ENCODE results near the gene MAPK10.
"Not testable (repeated sequence)": the region's sequence is repeated elsewhere in the genome, so short reads cannot be mapped to it uniquely, and the experiment has no call there.

The MAPK10 gene

GRCh38 chr4:86334020-86334750 lies 25.7 kb downstream of the MAPK10 start:
- DNase-seq: no peak

GRCh38 chr4:86333236-86333635 lies 26.6 kb downstream of the MAPK10 start:
- DNase-seq: no peak

GRCh38 chr4:86330961-86331742 lies 28.7 kb downstream of the MAPK10 start:
- no peak for DNase-seq

- not testable (repeated sequence) for DNase-seq
Observed at GRCh38 chr4:86330411-86330810, 29.4 kb downstream of the MAPK10 start.

- no peak for DNase-seq
Observed at GRCh38 chr4:86329431-86329830, 30.4 kb downstream of the MAPK10 start.

- no peak for DNase-seq
Observed at GRCh38 chr4:86326400-86326799, 33.5 kb downstream of the MAPK10 start.

DNA sequence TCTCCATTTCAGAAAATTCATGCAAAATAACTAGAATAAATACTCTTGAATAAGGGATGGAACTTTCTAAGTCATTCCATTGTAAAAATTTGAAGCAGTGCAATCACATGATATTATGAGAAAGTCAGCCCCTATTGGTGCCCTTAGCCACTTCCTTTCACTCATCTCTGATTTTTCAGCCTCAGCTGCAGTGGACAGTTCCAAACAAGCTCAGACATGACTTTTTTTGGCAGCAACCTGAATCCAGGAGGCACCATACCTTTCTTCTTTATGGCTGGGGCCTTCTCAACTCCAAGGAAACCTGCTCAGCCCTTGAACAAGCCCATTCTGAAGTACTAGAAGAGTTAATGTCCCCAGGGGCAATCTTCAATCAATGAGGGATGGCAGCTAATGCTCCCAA lies 40.5 kb downstream of the MAPK10 start:
- no peak for DNase-seq

DNA sequence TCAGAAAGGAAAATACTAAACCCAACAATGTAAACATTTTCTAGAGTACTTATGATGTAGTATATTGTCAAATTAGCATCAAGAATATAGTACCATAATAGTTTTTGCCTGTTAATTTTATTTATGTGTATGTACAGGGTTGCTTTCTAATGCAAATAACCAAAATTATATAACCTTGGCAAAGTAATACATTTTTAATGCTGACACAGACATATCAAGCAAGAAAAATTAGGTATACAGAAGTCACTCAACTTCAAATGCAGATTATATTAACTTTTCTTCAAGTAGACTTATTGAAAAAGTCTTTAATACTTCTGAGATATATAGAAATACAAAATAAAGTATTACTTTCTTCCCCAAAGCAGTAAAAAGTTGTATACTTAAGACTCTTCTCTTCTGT lies 44.3 kb downstream of the MAPK10 start:
- DNase-seq: no peak

GRCh38 chr4:86313656-86314055 lies 46.2 kb downstream of the MAPK10 start:
- no peak for DNase-seq

GRCh38 chr4:86307432-86307831 lies 52.4 kb downstream of the MAPK10 start:
- DNase-seq: no peak

GRCh38 chr4:86306816-86307215 lies 53.0 kb downstream of the MAPK10 start:
- DNase-seq: no peak

GRCh38 chr4:86302830-86303229 lies 57.0 kb downstream of the MAPK10 start:
- no peak for DNase-seq

DNA sequence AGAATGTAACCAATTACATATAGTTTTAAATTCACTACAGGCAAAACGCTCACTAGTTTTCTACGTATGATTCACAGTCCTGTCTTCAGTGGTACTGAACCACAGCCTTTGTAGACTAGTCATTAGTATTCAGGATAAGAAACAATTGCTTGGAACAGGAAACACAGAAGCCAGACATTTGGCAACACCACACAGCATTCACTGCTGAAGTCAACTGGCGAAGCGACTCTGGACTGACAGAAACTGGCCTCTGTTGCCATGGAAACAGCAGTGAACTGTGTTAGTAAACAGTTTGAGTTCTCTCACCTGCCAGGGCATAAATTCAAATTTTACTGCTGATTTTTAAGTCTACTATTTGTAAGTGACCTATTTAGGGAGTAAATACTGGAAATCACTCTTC lies 57.6 kb downstream of the MAPK10 start:
- DNase-seq: peak; percentile 72

DNA sequence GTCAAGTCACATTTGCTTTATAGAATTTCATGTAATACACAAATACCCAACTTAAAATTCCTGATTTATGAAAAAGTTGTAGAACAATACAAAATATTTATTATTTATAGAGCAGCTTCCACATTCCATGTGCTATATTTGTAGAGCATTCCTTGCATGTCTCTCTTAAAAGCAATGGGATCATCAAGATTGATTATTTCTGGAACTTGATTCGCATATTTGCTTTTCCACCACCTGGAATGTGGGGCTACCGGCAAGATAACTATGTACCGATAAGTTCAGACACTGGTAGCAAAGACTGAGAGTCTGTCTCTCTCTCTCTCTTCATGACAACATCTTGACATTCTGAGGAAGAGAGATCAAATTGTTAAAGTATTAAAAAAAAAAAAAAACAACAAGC lies 59.3 kb downstream of the MAPK10 start:
- DNase-seq: no peak

- DNase-seq: no peak
Observed at GRCh38 chr4:86296865-86297264, 63.0 kb downstream of the MAPK10 start.

- DNase-seq: no peak
Observed at GRCh38 chr4:86294883-86295282, 65.0 kb downstream of the MAPK10 start.

DNA sequence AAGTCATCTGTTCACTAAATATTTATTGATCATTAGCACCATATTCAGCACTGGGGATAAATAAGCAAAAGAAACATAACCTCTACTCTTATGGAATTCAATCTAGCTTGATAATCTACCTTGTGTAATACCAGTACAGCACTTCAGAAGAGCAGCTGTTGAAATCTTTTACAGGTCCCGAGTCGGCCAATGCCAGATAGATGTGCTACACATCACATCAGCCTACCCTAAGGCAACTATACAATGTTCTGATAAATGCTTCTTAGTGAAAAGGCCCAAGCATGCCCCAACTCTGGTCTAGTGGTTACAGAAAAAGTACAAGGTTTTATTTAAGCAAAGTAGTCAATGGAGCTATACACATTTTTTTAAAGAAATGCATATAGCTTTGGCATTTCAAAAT lies 68.7 kb downstream of the MAPK10 start:
- DNase-seq: no peak

GRCh38 chr4:86286726-86287125 lies 73.1 kb downstream of the MAPK10 start:
- DNase-seq: no peak

DNA sequence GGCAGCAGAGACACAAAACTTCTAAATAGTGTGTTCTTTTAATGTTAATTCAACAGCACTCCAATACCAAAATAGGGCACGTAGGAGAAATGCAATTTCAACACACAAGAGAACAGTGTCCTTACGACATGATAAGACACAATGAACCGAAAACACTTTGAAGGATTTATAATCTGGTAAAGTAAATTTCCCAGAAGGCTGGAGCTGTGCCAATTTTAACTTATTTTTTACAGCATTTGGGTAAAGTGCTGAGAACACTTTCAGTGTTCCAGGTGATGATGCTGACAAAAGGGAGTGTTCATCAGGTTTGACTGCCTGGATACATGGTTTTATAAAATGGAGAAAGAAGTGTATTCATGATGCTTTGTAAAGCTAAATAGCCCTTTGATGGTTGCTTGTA lies 76.5 kb downstream of the MAPK10 start:
- no peak for DNase-seq

DNA sequence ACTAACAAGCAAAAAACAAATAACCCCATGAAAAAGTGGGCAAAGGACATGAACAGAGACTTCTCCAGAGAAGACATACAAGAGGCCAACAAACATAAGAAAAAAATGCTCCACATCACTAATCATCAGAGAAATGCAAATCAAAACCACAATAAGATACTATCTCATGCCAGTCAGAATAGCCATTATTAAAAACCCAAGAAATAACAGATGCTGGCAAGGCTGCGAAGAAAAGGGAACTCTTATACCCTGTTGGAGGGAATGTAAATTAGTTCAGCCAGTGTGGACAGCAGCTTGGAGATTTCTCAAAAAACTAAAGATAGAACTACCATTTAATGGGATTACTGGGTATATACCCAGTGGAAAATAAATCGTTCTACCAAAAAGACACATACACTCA lies 79.6 kb downstream of the MAPK10 start:
- DNase-seq: no peak

GRCh38 chr4:86279293-86279960 lies 80.4 kb downstream of the MAPK10 start:
- DNase-seq: no peak

- no peak for DNase-seq
Observed at GRCh38 chr4:86278126-86278525, 81.7 kb downstream of the MAPK10 start.

GRCh38 chr4:86274642-86275041 lies 85.2 kb downstream of the MAPK10 start:
- no peak for DNase-seq

DNA sequence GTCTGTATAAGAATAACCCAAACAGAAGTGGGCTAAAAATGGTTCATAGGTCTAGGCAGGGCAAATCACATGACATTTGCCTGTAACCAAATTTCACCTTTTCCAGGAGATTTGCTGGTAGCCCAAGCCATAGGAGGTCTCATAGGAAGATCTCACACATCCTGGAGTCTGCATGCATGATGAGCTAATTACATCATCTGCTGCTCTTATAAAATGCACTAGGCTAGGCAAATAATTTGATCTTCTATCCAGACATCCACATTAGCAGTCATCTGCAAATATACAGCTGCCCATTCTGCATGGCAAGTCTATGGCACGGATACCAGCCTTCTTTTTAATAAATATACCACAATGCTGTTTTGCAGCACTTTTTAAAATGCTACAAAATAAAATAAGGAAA lies 87.2 kb downstream of the MAPK10 start:
- DNase-seq: no peak

Data from NCI-H1417 treated with DMSO at 0.1 percent for 48 hours (cell line).